ENCODE data around the gene NR1I3.

NR1I3 gene, protein sequence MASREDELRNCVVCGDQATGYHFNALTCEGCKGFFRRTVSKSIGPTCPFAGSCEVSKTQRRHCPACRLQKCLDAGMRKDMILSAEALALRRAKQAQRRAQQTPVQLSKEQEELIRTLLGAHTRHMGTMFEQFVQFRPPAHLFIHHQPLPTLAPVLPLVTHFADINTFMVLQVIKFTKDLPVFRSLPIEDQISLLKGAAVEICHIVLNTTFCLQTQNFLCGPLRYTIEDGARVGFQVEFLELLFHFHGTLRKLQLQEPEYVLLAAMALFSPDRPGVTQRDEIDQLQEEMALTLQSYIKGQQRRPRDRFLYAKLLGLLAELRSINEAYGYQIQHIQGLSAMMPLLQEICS

GRCh38 chr1:161238039-161238473, at the start of gene NR1I3:
TSS of gene NR1I3 (minus strand) at chr1:161238203. CDS start at chr1:161236565, 1,638 bp downstream.
- peaks cover 2% of the 10 kb centered on the region for H3K27me3 Mint-ChIP-seq
- no peaks in the 10 kb centered on the region for H3K4me1 Mint-ChIP-seq (ENCODE audit: low read depth)
- H3K27ac Mint-ChIP-seq = no peak within 1 kb of the TSS
- H3K4me3 Mint-ChIP-seq = no peak within 1 kb of the TSS
- H3K9me3 Mint-ChIP-seq (ENCODE audit: low read depth) = no peaks in the 10 kb centered on the region
- H3K36me3 Mint-ChIP-seq = no peaks in the 10 kb centered on the region

GRCh38 chr1:161287482-161288054, 49.6 kb upstream of the NR1I3 start:
- H3K27me3 Mint-ChIP-seq = no peaks in the 10 kb centered on the region
- no peaks in the 10 kb centered on the region for H3K36me3 Mint-ChIP-seq
- no peak overlapping the region for H3K27ac Mint-ChIP-seq
- H3K4me1 Mint-ChIP-seq (ENCODE audit: low read depth) = no peaks in the 10 kb centered on the region
- H3K4me3 Mint-ChIP-seq = no peak overlapping the region
- H3K9me3 Mint-ChIP-seq (ENCODE audit: low read depth) = no peaks in the 10 kb centered on the region

DNA sequence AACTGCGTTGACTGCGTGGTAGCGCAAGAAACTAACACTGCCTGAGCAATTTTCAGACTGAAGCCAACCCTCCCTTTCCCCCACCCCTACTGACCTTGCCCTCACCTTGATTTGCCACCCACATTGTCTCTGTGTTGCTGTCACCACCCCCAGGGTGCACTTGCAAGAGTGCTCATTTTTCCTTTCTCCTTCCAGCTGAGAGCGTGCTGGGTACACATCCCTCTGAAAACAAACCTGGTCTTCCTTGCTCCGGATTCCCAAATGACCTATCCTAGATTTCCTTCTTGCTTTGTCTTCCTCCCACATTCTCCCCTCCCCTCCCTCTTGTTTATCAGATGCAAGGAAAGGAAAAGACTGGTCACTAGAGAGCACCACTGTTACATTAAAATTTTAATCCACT, 47.5 kb upstream of the NR1I3 start:
- Mint-ChIP-seq H3K4me3 (no peak overlapping the region), H3K9me3 (ENCODE audit: low read depth) (no peaks in the 10 kb centered on the region), H3K27ac (no peak overlapping the region), H3K4me1 (ENCODE audit: low read depth) (no peaks in the 10 kb centered on the region), H3K36me3 (no peaks in the 10 kb centered on the region), H3K27me3 (no peaks in the 10 kb centered on the region)

DNA sequence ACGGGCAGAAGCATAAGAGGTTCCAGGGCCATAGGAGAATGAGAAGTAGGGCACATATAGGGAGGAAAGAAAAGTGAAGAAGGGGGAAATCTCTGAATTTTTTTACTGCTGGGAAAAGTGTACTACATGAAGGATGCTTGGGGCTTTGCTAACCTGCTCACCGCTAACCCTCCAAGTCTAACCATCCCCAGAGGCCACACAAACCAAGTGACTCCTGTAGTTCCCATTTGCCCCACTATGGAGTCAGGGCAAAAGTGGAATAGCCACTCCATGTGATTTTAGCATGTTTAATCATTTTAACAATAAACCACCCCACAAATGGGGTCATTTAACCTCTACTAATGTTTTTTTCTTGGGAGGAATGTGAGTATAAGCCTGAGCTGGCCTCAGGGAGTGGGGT, 47.1 kb upstream of the NR1I3 start:
- Mint-ChIP-seq H3K4me3 (no peak overlapping the region), H3K9me3 (ENCODE audit: low read depth) (no peaks in the 10 kb centered on the region), H3K36me3 (no peaks in the 10 kb centered on the region), H3K27me3 (no peaks in the 10 kb centered on the region), H3K27ac (no peak overlapping the region), H3K4me1 (ENCODE audit: low read depth) (no peaks in the 10 kb centered on the region)

GRCh38 chr1:161282991-161283390, 45.0 kb upstream of the NR1I3 start:
- H3K4me1 Mint-ChIP-seq (ENCODE audit: low read depth) = no peaks in the 10 kb centered on the region
- no peak overlapping the region for H3K27ac Mint-ChIP-seq
- no peaks in the 10 kb centered on the region for H3K27me3 Mint-ChIP-seq
- no peak overlapping the region for H3K4me3 Mint-ChIP-seq
- peaks cover 6% of the 10 kb centered on the region for H3K36me3 Mint-ChIP-seq
- no peaks in the 10 kb centered on the region for H3K9me3 Mint-ChIP-seq (ENCODE audit: low read depth)

- H3K4me1 Mint-ChIP-seq (ENCODE audit: low read depth) = no peaks in the 10 kb centered on the region
- no peaks in the 10 kb centered on the region for H3K9me3 Mint-ChIP-seq (ENCODE audit: low read depth)
- peaks cover 5% of the 10 kb centered on the region for H3K36me3 Mint-ChIP-seq
- peaks cover 7% of the 10 kb centered on the region for H3K27me3 Mint-ChIP-seq
- H3K4me3 Mint-ChIP-seq = no peak overlapping the region
- H3K27ac Mint-ChIP-seq = no peak overlapping the region
Observed at GRCh38 chr1:161274874-161275273, 36.9 kb upstream of the NR1I3 start.

DNA sequence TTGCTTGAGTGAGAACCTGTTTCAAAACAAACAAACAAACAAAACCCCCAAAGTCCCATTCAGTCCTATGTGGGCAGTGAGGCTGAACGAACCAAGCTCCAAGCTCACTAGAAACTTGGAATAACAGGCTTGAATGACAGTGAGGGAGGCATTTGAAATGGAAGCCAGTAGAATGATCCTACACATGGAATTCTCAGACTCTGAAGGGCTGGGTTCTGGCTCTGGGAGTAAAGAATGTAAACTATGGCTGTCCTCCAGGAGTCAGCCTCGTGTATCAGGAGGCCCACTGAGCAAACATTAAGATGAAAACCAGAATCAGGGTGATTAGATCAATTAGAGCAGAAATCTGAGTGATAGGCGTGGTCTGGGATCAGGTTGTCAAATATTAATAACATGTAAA, 35.4 kb upstream of the NR1I3 start:
- Mint-ChIP-seq H3K4me3 (no peak overlapping the region), H3K27me3 (peaks cover 7% of the 10 kb centered on the region), H3K4me1 (ENCODE audit: low read depth) (no peaks in the 10 kb centered on the region), H3K27ac (no peak overlapping the region), H3K9me3 (ENCODE audit: low read depth) (no peaks in the 10 kb centered on the region), H3K36me3 (no peaks in the 10 kb centered on the region)

- Mint-ChIP-seq H3K27ac (no peak overlapping the region), H3K4me1 (ENCODE audit: low read depth) (no peaks in the 10 kb centered on the region), H3K27me3 (peaks cover 7% of the 10 kb centered on the region), H3K9me3 (ENCODE audit: low read depth) (no peaks in the 10 kb centered on the region), H3K4me3 (no peak overlapping the region), H3K36me3 (no peaks in the 10 kb centered on the region)
Observed at GRCh38 chr1:161267321-161267720, 29.3 kb upstream of the NR1I3 start.

- peaks cover 8% of the 10 kb centered on the region for H3K27me3 Mint-ChIP-seq
- no peaks in the 10 kb centered on the region for H3K9me3 Mint-ChIP-seq (ENCODE audit: low read depth)
- H3K4me3 Mint-ChIP-seq = no peak overlapping the region
- H3K36me3 Mint-ChIP-seq = no peaks in the 10 kb centered on the region
- no peak overlapping the region for H3K27ac Mint-ChIP-seq
- no peaks in the 10 kb centered on the region for H3K4me1 Mint-ChIP-seq (ENCODE audit: low read depth)
Observed at GRCh38 chr1:161266836-161267235, 28.8 kb upstream of the NR1I3 start.

DNA sequence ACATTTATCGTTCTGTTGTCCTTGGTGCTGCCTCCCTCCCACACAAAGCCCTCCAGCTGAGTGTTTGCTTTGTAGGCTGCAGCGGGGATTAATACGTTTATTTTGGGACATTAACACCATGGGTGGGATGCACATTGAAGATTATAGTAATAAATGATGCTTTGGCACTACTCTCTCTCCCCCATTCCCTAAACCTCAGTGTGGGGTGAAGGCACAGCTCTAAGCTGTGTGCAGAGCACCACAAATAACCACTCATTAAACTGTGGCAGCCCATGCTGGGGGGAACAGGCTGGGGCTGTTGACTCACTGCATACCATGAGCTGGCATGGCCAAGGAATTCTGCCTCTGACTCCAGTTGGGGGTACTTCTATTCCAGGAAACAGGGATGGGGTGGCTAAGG, 28.2 kb upstream of the NR1I3 start:
- Mint-ChIP-seq H3K36me3 (no peaks in the 10 kb centered on the region), H3K9me3 (ENCODE audit: low read depth) (no peaks in the 10 kb centered on the region), H3K4me1 (ENCODE audit: low read depth) (peaks cover 3% of the 10 kb centered on the region), H3K27ac (no peak overlapping the region), H3K4me3 (no peak overlapping the region), H3K27me3 (peaks cover 12% of the 10 kb centered on the region)

- H3K4me3 Mint-ChIP-seq = no peak overlapping the region
- no peaks in the 10 kb centered on the region for H3K36me3 Mint-ChIP-seq
- H3K4me1 Mint-ChIP-seq (ENCODE audit: low read depth) = peaks cover 6% of the 10 kb centered on the region
- no peaks in the 10 kb centered on the region for H3K9me3 Mint-ChIP-seq (ENCODE audit: low read depth)
- peaks cover 16% of the 10 kb centered on the region for H3K27me3 Mint-ChIP-seq
- no peak overlapping the region for H3K27ac Mint-ChIP-seq
Observed at GRCh38 chr1:161265305-161265704, 27.3 kb upstream of the NR1I3 start.

DNA sequence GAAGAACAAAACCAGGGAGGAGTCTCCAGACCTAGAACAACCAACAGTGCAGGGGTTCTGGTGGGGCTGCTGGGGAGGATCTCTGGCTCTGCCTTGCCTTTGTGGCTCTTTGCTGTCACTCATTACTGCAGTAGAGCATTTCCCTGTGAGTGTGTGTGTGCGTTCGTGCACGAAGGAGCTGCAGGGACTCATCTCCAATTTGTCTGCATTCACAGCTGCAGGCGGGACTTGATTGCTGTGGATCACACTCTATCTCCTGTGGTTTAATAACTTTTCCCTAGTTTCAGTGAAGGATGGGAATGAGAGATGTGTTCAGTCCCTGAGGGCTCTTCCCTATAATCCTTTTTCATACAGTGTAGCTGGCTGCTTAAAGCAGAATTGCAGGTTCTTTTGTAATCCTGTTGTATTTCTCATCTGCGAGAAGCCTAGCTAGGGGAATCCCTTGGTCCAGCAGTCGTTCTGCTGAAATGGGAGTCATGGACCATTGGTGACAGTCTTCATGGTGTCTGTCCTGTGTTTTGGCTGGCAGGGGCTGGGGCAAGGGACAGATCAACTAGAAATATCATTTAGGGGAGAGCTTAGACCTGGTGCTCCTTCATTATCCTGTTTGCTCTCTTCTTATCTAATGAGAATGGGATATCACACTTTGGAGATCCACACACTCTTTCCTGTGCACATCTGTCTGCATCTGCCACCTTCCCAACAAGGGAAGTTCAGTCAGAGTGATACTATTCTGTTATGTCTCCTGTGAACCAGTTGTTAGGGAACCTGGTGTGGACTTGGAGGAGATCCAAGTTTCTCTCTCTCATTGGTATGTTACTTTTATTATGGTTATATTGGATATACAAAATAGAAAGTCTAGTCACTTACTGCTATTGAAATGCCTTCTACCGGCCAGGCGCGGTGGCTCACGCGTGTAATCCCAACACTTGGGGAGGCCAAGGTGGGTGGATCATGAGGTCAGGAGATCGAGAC, 23.5 kb upstream of the NR1I3 start:
- peaks cover 13% of the 10 kb centered on the region for H3K36me3 Mint-ChIP-seq
- H3K4me1 Mint-ChIP-seq (ENCODE audit: low read depth) = peaks cover 24% of the 10 kb centered on the region
- no peak overlapping the region for H3K4me3 Mint-ChIP-seq
- H3K9me3 Mint-ChIP-seq (ENCODE audit: low read depth) = peaks cover 3% of the 10 kb centered on the region
- no peak overlapping the region for H3K27ac Mint-ChIP-seq
- H3K27me3 Mint-ChIP-seq = peaks cover 40% of the 10 kb centered on the region

DNA sequence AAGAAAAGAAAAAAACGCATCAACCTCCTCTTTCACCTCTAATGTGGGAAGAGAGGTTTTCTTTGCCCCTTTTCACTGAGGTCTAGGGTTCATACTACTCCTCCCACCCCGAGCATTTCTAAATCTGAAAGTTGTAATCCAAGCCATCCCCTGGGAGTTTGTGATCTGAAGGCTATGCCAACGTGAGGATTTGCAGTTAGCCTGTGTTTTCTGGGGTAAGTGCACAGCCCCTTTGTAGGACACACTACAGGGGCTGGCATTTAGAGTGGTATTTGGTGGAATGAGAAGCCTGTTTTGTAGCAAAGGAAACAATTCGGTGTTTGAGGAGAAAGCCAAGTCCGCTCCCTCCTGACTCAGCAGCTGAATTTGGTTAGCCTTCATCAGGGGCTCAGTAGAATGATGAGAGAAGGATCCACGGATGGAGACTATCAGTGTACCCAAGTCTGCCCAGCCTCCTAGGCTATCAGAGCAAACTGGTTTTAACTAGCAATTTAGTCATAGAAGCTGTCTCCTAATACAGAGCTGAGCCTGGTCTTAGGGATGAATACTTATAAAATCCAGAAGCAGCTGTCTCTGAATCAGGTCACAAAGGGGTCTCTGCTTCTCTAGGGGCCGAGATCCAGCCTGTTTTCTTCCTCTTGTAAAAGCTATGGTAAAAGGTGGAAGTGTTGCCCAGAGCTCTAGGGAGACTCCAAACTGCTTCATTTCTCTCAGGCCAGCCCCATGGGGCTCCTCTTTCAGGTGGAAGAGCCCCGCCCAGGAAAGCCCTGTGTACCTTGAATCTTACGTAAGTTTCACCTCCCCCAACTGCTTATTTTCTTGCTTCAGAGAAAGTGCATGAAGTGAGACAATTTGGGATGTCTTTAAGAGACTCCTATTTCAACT, 22.6 kb upstream of the NR1I3 start:
- Mint-ChIP-seq H3K4me1 (ENCODE audit: low read depth) (peaks cover 24% of the 10 kb centered on the region), H3K4me3 (no peak overlapping the region), H3K27me3 (peaks cover 46% of the 10 kb centered on the region), H3K36me3 (peaks cover 15% of the 10 kb centered on the region), H3K9me3 (ENCODE audit: low read depth) (peaks cover 3% of the 10 kb centered on the region), H3K27ac (no peak overlapping the region)

- no peak overlapping the region for H3K27ac Mint-ChIP-seq
- H3K4me1 Mint-ChIP-seq (ENCODE audit: low read depth) = peaks cover 24% of the 10 kb centered on the region
- H3K9me3 Mint-ChIP-seq (ENCODE audit: low read depth) = peaks cover 3% of the 10 kb centered on the region
- peaks cover 15% of the 10 kb centered on the region for H3K36me3 Mint-ChIP-seq
- H3K27me3 Mint-ChIP-seq = peaks cover 48% of the 10 kb centered on the region
- peak overlapping the region; percentile 78 for H3K4me3 Mint-ChIP-seq
Observed at GRCh38 chr1:161259765-161260164, 21.8 kb upstream of the NR1I3 start.
